RWPE2 (cell line): ENCODE results near the gene SPRY4.

Experiments
- ATAC-seq: fragments of 200-7000 bp; cut with Tn5 transposase; 3 replicates; pipeline ENCODE4 v1.9.1; 2021; ENCODE audit warnings: low read depth
- DNase-seq: peaks from one replicate; pipeline ENCODE4 v3.0.0-alpha.2; 2020; ENCODE audit warnings: low spot score
- H3K27ac ChIP-seq: fragments of 450-650 bp; 2 replicates; pipeline ENCODE4 v1.5.1; 2017; ENCODE audit warnings: mild to moderate bottlenecking; ENCODE audit not compliant: poor library complexity, severe bottlenecking
- H3K27me3 ChIP-seq: fragments of 250-450 bp; sonication (Bioruptor Pico); 2 replicates; pipeline ENCODE4 v1.5.1; 2021; ENCODE audit warnings: mild to moderate bottlenecking, moderate library complexity; ENCODE audit not compliant: insufficient read depth, poor library complexity, severe bottlenecking
- H3K36me3 ChIP-seq: fragments of 250-450 bp; sonication (Bioruptor Pico); 2 replicates; pipeline ENCODE4 v1.5.1; 2020; ENCODE audit warnings: low read depth, mild to moderate bottlenecking, moderate library complexity
- H3K4me1 ChIP-seq: fragments of 250-450 bp; sonication (Bioruptor Pico); 2 replicates; pipeline ENCODE4 v1.5.1; 2021; ENCODE audit warnings: mild to moderate bottlenecking, moderate library complexity; ENCODE audit not compliant: insufficient read depth, poor library complexity, severe bottlenecking
- H3K4me3 ChIP-seq: fragments of 250-450 bp; sonication (Bioruptor Pico); 2 replicates; pipeline ENCODE4 v1.5.1; 2021; ENCODE audit warnings: mild to moderate bottlenecking, moderate library complexity; ENCODE audit not compliant: severe bottlenecking
- H3K9me3 ChIP-seq: fragments of 250-450 bp; sonication (Bioruptor Pico); 2 replicates; pipeline ENCODE4 v1.5.1; 2021; ENCODE audit warnings: mild to moderate bottlenecking, moderate library complexity; ENCODE audit not compliant: severe bottlenecking
- TF ChIP-seq, protein P1 (sequence below): fragments of 450-650 bp; IDR thresholded peaks from one replicate; pipeline ENCODE4 v1.5.1; 2017; ENCODE audit warnings: mild to moderate bottlenecking, moderate library complexity; ENCODE audit not compliant: poor library complexity, severe bottlenecking

Gene SPRY4

DNA sequence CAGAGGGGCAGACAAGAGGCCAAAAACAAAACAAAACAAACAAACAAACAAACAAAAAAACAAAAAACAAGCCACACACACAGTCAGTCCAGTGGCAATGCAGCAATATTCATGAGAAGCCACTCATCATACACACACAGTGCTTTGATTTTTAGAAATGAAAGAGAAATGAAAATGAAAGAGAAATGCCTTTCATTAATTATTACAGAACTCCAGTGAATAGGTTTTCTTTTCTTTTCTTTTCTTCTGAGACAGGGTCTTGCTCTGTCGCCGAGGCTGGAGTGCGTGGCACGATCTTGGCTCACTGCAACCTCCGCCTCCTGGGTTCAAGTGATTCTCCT lies 36.9 kb downstream of the SPRY4 start:
- Histone ChIP-seq H3K36me3 (no peaks in the 10 kb centered on the region), H3K4me1 (peaks cover 8% of the 10 kb centered on the region), H3K4me3 (no peak overlapping the region), H3K9me3 (no peaks in the 10 kb centered on the region), H3K27me3 (no peaks in the 10 kb centered on the region), H3K27ac (no peak overlapping the region)
- no peak for DNase-seq
- TF ChIP-seq, protein P1, sequence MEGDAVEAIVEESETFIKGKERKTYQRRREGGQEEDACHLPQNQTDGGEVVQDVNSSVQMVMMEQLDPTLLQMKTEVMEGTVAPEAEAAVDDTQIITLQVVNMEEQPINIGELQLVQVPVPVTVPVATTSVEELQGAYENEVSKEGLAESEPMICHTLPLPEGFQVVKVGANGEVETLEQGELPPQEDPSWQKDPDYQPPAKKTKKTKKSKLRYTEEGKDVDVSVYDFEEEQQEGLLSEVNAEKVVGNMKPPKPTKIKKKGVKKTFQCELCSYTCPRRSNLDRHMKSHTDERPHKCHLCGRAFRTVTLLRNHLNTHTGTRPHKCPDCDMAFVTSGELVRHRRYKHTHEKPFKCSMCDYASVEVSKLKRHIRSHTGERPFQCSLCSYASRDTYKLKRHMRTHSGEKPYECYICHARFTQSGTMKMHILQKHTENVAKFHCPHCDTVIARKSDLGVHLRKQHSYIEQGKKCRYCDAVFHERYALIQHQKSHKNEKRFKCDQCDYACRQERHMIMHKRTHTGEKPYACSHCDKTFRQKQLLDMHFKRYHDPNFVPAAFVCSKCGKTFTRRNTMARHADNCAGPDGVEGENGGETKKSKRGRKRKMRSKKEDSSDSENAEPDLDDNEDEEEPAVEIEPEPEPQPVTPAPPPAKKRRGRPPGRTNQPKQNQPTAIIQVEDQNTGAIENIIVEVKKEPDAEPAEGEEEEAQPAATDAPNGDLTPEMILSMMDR = no peak
- no peak for ATAC-seq

DNA sequence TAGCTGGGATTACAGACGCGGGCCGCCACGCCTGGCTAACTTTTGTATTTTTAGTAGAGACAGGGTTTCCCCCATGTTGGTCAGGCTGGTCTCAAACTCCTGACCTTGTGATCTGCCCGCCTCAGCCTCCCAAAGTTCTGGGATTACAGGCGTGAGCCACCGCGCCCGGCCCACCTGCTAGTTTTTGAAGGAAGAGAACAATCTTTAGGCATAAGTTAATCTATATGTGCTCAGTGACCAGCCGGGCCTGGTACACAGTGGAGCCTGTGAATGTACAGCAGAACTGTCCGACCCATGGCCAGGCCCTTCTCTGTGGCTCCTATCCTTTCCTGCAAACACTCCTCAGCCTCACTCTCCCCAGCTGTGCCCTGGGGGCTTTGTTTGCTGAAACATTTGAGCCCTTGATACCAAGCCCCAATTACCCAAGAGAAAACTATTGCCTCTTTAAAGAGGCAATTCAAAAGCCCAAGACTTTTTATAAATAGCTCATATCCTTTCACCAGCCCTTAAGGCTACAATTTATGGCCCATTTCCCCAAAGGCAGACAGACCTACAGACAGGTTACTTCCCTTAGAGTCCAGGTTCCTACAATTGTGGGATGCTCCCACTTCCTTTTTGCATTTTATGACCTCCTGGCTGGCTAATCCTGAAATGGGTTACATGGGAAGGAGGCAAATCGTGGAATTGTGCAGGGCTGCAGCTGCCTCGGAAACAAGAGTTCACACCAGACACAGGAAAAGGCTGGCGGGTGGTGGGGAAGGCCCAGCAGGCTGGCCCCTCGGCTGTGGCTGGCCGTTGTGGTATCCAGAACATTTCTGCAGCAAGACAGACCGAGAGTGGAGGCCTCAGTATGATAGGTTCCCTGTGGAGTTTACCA lies 37.5 kb downstream of the SPRY4 start:
- Histone ChIP-seq H3K4me1 (peaks cover 9% of the 10 kb centered on the region), H3K27ac (no peak overlapping the region), H3K4me3 (no peak overlapping the region), H3K27me3 (no peaks in the 10 kb centered on the region), H3K9me3 (no peaks in the 10 kb centered on the region), H3K36me3 (no peaks in the 10 kb centered on the region)
- TF ChIP-seq, protein P1 = no peak
- DNase-seq (peak; percentile 14), ATAC-seq (no peak)

DNA sequence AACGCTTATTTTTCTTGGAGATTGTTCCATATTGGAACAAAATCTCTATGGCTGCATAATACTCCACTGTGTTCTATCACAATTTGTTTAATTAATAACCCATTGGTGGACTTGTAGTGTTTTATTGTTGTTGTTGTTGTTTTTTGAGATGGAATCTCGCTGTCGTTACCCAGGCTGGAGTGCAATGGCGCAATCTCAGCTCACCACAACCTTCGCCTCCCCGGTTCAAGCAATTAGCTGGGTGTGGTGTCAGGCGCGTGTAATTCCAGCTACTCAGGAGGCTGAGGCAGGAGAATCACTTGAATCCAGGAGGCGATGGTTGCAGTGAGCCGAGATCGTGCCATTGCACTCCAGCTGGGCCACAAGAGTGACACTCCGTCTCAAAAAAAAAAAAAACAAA lies 38.7 kb downstream of the SPRY4 start:
- H3K4me1 ChIP-seq = peaks cover 9% of the 10 kb centered on the region

DNA sequence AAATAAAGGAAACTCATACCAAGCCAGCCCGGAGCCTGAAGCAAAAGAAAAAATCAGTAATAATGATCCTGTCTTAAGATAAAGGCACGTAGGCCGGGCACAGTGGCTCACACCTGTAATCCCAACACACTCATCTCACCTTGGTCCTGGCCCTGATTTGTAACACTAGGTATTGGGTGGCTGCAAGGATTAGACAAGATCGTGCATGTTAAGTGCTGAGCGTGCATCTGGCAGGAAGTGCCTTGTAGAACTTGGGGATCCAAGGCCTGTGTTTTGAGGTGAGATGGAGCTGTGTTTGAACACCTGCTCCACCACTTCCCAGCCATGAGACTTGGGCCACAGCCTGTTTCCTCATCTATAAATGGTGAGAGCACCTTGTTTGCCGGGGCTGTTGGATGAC lies 41.5 kb downstream of the SPRY4 start:
- Histone ChIP-seq H3K36me3 (no peaks in the 10 kb centered on the region), H3K27me3 (no peaks in the 10 kb centered on the region), H3K4me1 (peaks cover 9% of the 10 kb centered on the region), H3K9me3 (no peaks in the 10 kb centered on the region), H3K27ac (no peak overlapping the region), H3K4me3 (no peak overlapping the region)
- ATAC-seq (peak; percentile 85), DNase-seq (no peak)
- TF ChIP-seq, protein P1 = no peak

More for the DNA sequence above, 38.7 kb downstream of the SPRY4 start:
- H3K4me3 ChIP-seq = no peak overlapping the region
- TF ChIP-seq, protein P1 = no peak
- ATAC-seq = no peak
- no peak overlapping the region for H3K27ac ChIP-seq
- H3K36me3 ChIP-seq = no peaks in the 10 kb centered on the region
- DNase-seq = no peak
- H3K27me3 ChIP-seq = no peaks in the 10 kb centered on the region
- no peaks in the 10 kb centered on the region for H3K9me3 ChIP-seq

DNA sequence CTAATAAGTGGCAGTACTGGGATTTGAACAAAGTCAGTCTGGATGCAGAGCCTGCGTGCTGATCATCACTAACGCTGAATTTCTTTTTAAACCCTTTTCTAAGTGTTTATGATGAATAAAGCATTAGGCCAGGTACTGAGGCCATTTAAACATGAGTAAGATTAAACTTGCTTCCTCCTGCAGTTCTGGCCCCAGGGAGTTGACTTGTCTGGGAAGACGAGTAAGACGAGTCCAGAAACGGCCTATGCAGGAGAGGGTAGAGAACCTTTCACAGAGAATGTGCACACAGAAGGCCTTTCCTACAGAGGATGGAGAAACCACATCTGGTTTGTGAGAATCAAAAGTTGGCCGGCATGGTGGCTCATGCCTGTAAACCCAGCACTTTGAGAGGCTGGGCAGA lies 42.9 kb downstream of the SPRY4 start:
- Histone ChIP-seq H3K27me3 (no peaks in the 10 kb centered on the region), H3K36me3 (no peaks in the 10 kb centered on the region), H3K4me1 (peaks cover 9% of the 10 kb centered on the region), H3K9me3 (no peaks in the 10 kb centered on the region), H3K27ac (no peak overlapping the region), H3K4me3 (no peak overlapping the region)
- ATAC-seq (no peak), DNase-seq (no peak)
- TF ChIP-seq, protein P1 = no peak
